ENCODE data around the gene RAB11FIP3.
A peak's percentile ranks its signal among the peaks of the same experiment; 100 is the strongest.

The RAB11FIP3 gene

GRCh38 chr16:569445-570254 lies 144.2 kb downstream of the RAB11FIP3 start, which contains the start of gene PIGQ:
Gene PIGQ (plus strand): TSS chr16:569968. CDS start chr16:574075, 4,107 bp downstream.
- peak; percentile 80 for DNase-seq

Data from stimulated activated CD4-positive, alpha-beta T cell treated with anti-CD3 and anti-CD28 coated beads, Interleukin-15, amount 100 ng/mL, for 24 hours (primary cell).